Endodermal cell (in vitro differentiated cells): ENCODE measurements around the gene SRRM4. TPM values are rescaled to one million over a fixed set of nuclear protein-coding genes. Genes with fewer than 3 reads are reported as not detected.

Experiments used
- DNase-seq: peaks from one replicate; pipeline ENCODE4 v3.0.0-alpha.2; 2017
- H3K27ac ChIP-seq: 2 replicates; pipeline ENCODE4 v1.5.1; 2013; ENCODE audit warnings: mild to moderate bottlenecking, low read depth, low read length, moderate library complexity
- H3K27me3 ChIP-seq: 2 replicates; pipeline ENCODE4 v1.6.1; 2013; ENCODE audit warnings: mild to moderate bottlenecking, low read length, moderate library complexity; ENCODE audit not compliant: insufficient read depth, control insufficient read depth, poor library complexity, severe bottlenecking
- H3K36me3 ChIP-seq: 2 replicates; pipeline ENCODE4 v1.7.0; 2013; ENCODE audit warnings: mild to moderate bottlenecking, low read length, moderate library complexity; ENCODE audit not compliant: control insufficient read depth, insufficient read depth
- H3K4me1 ChIP-seq: one replicate; pipeline ENCODE4 v1.7.0; 2013; ENCODE audit warnings: low read length; ENCODE audit not compliant: control insufficient read depth, insufficient read depth
- H3K4me3 ChIP-seq: 2 replicates; pipeline ENCODE4 v1.5.1; 2013; ENCODE audit warnings: mild to moderate bottlenecking, low read length, moderate library complexity
- H3K9ac ChIP-seq: 2 replicates; pipeline ENCODE4 v1.6.1; 2013; ENCODE audit warnings: mild to moderate bottlenecking, low read length, moderate library complexity; ENCODE audit not compliant: poor library complexity, severe bottlenecking; ENCODE audit errors: extremely low read depth
- H3K9me3 ChIP-seq: 2 replicates; pipeline ENCODE4 v1.6.1; 2013; ENCODE audit warnings: mild to moderate bottlenecking, low read length, moderate library complexity; ENCODE audit not compliant: control insufficient read depth
- H3K27ac Mint-ChIP-seq: 2 replicates; pipeline ENCODE4 v1.8.0; 2020; ENCODE audit warnings: mixed read lengths
- H3K27me3 Mint-ChIP-seq: 2 replicates; pipeline ENCODE4 v1.8.0; 2021; ENCODE audit warnings: mild to moderate bottlenecking, mixed read lengths; ENCODE audit not compliant: insufficient read depth
- H3K36me3 Mint-ChIP-seq: 2 replicates; pipeline ENCODE4 v1.8.0; 2020; ENCODE audit warnings: low read depth, mixed read lengths
- H3K4me1 Mint-ChIP-seq: 2 replicates; pipeline ENCODE4 v1.8.0; 2020; ENCODE audit warnings: mixed read lengths
- H3K4me3 Mint-ChIP-seq: 2 replicates; pipeline ENCODE4 v1.8.0; 2020; ENCODE audit warnings: mild to moderate bottlenecking, moderate library complexity, mixed read lengths
- H3K9me3 Mint-ChIP-seq: 2 replicates; pipeline ENCODE4 v1.8.0; 2020; ENCODE audit warnings: mild to moderate bottlenecking, mixed read lengths
- CTCF ChIP-seq: fragments of 200-600 bp; sonication (generic); conservative IDR thresholded peaks from 2 replicates; pipeline ENCODE4 v1.5.0; 2021; ENCODE audit warnings: antibody characterized with exemption, mild to moderate bottlenecking
- WGBS, 2 experiments: methylation state at CpG; one replicate each; pipeline versions ENCODE4 v1.1.5 to v1.1.7; 2013; ENCODE audit warnings: missing lambda C conversion rate in 2 of 2, mixed read lengths in 1 of 2; ENCODE audit not compliant: insufficient coverage in 1 of 2, insufficient read length in 1 of 2; 5-methylcytosine and 5-hydroxymethylcytosine counted together
- total RNA-seq, 2 donors: library from RNA; stranded (reverse); fragmentation: NEBNext Ultra II Directional in 1 of 2; extraction: Animal tissue kit (Norgen Biotek cat#: 25700) in 1 of 2; gene quantifications; 2 replicates in 1 of 2; 3 replicates in 1 of 2; pipeline ENCODE4 v1.2.1, GENCODE V29; 2021

Gene SRRM4
- total RNA-seq, 2 donors from 2014 or later: 0.44 to 0.71 TPM

- 94 to 100% methylated on average over 1 of the region's 3 CpGs for WGBS, 2 experiments
- no peak for DNase-seq
- Histone ChIP-seq H3K4me1 (peaks cover 7% of the 10 kb centered on the region), H3K4me3 (no peak overlapping the region), H3K36me3 (no peaks in the 10 kb centered on the region), H3K9ac (no peak overlapping the region), H3K9me3 (no peaks in the 10 kb centered on the region), H3K27me3 (no peaks in the 10 kb centered on the region), H3K27ac (no peak overlapping the region)
- no peaks in the 10 kb centered on the region for H3K36me3 Mint-ChIP-seq
- TF ChIP-seq CTCF: no peak
- H3K27me3 Mint-ChIP-seq: peaks cover 63% of the 10 kb centered on the region
- no peak overlapping the region for H3K4me3 Mint-ChIP-seq
- no peaks in the 10 kb centered on the region for H3K9me3 Mint-ChIP-seq
- peaks cover 15% of the 10 kb centered on the region for H3K4me1 Mint-ChIP-seq
- no peak overlapping the region for H3K27ac Mint-ChIP-seq
Measured at GRCh38 chr12:119118625-119119024, 137.3 kb downstream of the SRRM4 start.

- no peak for DNase-seq
- Mint-ChIP-seq H3K4me1 (peaks cover 15% of the 10 kb centered on the region), H3K4me3 (no peak overlapping the region), H3K27me3 (peaks cover 54% of the 10 kb centered on the region), H3K36me3 (no peaks in the 10 kb centered on the region), H3K9me3 (no peaks in the 10 kb centered on the region), H3K27ac (no peak overlapping the region)
- Histone ChIP-seq H3K27ac (no peak overlapping the region), H3K9me3 (no peaks in the 10 kb centered on the region), H3K36me3 (no peaks in the 10 kb centered on the region), H3K4me1 (peaks cover 7% of the 10 kb centered on the region), H3K4me3 (no peak overlapping the region), H3K27me3 (no peaks in the 10 kb centered on the region), H3K9ac (no peak overlapping the region)
- TF ChIP-seq CTCF: no peak
- WGBS, 2 experiments: 92% methylated on average over 5 of the region's 5 CpGs; no CpG with 5 or more reads in 1 of the 2 experiments
Measured at GRCh38 chr12:119122047-119122446, 140.7 kb downstream of the SRRM4 start.

- DNase-seq: no peak
- H3K4me1 ChIP-seq: peaks cover 7% of the 10 kb centered on the region
- no peak for TF ChIP-seq CTCF
- no peak overlapping the region for H3K27ac ChIP-seq
- no peak overlapping the region for H3K4me3 ChIP-seq
- H3K36me3 Mint-ChIP-seq: no peaks in the 10 kb centered on the region
- H3K27me3 ChIP-seq: no peaks in the 10 kb centered on the region
- WGBS, 2 experiments: 67 to 70% methylated on average over 2 to 4 of the region's 4 CpGs
- no peaks in the 10 kb centered on the region for H3K36me3 ChIP-seq
- H3K9ac ChIP-seq: no peak overlapping the region
- H3K4me3 Mint-ChIP-seq: no peak overlapping the region
- no peak overlapping the region for H3K27ac Mint-ChIP-seq
- peaks cover 15% of the 10 kb centered on the region for H3K4me1 Mint-ChIP-seq
- H3K27me3 Mint-ChIP-seq: peaks cover 47% of the 10 kb centered on the region
- no peaks in the 10 kb centered on the region for H3K9me3 Mint-ChIP-seq
- no peaks in the 10 kb centered on the region for H3K9me3 ChIP-seq
Measured at GRCh38 chr12:119122751-119123150, 141.4 kb downstream of the SRRM4 start.
